Measurements from ENCODE around the gene LENG8. TPM values are rescaled to one million over a fixed set of nuclear protein-coding genes. Genes with fewer than 3 reads are reported as not detected.
"Not testable (repeated sequence)": the region's sequence is repeated elsewhere in the genome, so short reads cannot be mapped to it uniquely, and the experiment has no call there.

LENG8 gene
- total RNA-seq, 1 experiment from 2014 or later = 14.4 TPM

DNA sequence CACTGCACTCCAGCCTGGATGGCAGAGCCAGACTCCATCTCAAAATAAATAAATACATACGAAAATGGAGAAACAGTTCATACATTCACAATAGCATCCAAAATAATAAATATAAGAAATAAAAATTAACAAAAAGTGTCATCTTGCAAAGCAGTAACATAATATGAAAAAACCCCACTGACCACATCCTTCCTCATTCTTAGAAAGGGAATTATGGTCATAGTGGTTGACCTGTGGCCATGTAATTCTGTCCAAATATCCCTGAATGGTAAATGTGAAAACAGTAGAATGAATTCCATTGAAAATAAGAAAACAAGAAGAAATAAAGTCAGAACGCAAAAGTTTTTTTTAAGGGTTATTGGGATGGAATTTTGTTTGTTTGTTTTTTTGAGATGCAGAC lies 31.1 kb downstream of the LENG8 start:
- DNase-seq (ENCODE audit: low read depth in 1 of 2, low spot score in 2 of 2) = no peak
- no peaks in the 10 kb centered on the region; the same call in 1 of the 2 replicates for H3K27me3 ChIP-seq (replicated peaks)
- H3K9me3 ChIP-seq (replicated peaks) = no peaks in the 10 kb centered on the region
- H3K4me1 ChIP-seq (replicated peaks) = no peaks in the 10 kb centered on the region
- no peak overlapping the region for H3K4me3 ChIP-seq
- no peak overlapping the region for H3K27ac ChIP-seq
- H3K36me3 ChIP-seq = no peaks in the 10 kb centered on the region

DNA sequence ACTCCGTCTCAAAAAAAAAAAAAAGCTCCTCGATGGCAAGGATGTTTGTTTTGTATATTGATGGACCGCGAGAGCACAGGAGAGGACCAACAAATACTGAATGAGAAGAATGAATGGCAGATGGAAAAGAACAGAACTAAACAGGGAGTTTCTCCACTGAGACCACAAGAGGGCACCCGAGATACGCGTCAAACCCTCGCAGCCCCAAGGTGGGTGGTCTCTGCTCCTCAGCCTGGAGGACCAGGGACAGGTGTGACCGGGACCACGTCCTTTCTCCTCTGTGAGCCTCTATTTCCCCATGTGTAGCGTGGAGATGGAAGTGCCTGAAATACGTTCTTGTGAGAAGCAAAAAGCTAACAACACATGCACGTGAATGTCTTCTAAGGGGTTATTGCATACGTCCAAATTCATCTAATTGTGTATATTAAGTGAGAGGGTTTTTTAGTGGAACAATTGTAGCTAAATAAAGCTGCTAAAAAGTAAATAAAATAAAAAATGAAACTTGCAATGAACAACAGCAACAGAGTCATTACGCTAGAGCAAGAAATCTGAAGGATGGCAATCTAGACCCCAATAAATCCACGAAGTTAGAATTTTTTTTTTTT lies 32.4 kb downstream of the LENG8 start:
- Histone ChIP-seq H3K4me1 (replicated peaks) (no peaks in the 10 kb centered on the region), H3K4me3 (no peak overlapping the region), H3K27ac (no peak overlapping the region), H3K9me3 (replicated peaks) (no peaks in the 10 kb centered on the region), H3K27me3 (replicated peaks) (no peaks in the 10 kb centered on the region; the same call in 1 of the 2 replicates), H3K36me3 (no peaks in the 10 kb centered on the region)
- peak in 1 of 2 experiments; percentile 32 for DNase-seq (ENCODE audit: low read depth in 1 of 2, low spot score in 2 of 2)

DNA sequence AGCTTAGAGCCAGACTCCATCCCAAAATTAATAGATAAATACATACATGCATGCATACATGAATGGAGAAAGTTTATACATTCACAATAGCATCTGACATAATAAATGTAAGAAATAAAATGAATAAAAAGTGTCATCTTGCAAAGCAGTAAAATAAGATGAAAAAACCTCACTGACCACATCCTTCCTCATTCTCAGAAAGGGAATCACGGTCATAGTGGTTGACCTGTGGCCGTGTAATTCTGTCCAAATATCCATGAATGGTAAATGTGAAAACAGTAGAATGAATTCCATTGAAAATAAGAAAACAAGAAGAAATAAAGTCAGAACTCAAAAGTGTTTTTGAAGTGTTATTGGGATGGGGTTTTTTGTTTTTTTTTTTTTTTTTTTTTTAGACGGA lies 33.9 kb downstream of the LENG8 start:
- no peak for DNase-seq (ENCODE audit: low read depth in 1 of 2, low spot score in 2 of 2)
- Histone ChIP-seq H3K9me3 (replicated peaks) (no peaks in the 10 kb centered on the region), H3K4me3 (no peak overlapping the region), H3K27ac (no peak overlapping the region), H3K36me3 (no peaks in the 10 kb centered on the region), H3K4me1 (replicated peaks) (no peaks in the 10 kb centered on the region), H3K27me3 (replicated peaks) (no peaks in the 10 kb centered on the region; the same call in 1 of the 2 replicates)

DNA sequence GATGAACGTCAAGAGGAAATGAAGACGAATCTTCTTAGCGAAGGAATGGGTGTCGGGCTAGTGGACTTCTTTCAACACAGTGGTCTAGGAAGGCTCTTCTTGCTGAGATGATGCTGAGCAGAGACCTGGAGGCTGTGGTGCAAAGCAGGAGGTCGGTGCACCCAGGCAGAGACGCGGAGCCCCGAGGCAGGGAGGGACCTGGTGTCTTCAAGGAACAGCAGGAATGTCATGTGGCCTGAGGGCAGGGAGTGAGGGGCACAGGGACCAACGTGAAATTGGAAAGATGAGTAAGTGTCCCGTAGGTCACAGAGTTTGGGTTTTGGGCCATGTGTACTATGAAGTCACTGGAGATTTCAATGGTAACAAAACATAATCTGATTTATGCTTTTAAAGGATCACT lies 35.5 kb downstream of the LENG8 start:
- H3K9me3 ChIP-seq (replicated peaks) = no peaks in the 10 kb centered on the region
- H3K4me1 ChIP-seq (replicated peaks) = no peaks in the 10 kb centered on the region
- H3K27ac ChIP-seq = no peak overlapping the region
- no peak overlapping the region for H3K4me3 ChIP-seq
- H3K27me3 ChIP-seq (replicated peaks) = peaks cover 5% of the 10 kb centered on the region; the same call in 1 of the 2 replicates
- DNase-seq (ENCODE audit: low read depth in 1 of 2, low spot score in 2 of 2) = no peak
- no peaks in the 10 kb centered on the region for H3K36me3 ChIP-seq

DNA sequence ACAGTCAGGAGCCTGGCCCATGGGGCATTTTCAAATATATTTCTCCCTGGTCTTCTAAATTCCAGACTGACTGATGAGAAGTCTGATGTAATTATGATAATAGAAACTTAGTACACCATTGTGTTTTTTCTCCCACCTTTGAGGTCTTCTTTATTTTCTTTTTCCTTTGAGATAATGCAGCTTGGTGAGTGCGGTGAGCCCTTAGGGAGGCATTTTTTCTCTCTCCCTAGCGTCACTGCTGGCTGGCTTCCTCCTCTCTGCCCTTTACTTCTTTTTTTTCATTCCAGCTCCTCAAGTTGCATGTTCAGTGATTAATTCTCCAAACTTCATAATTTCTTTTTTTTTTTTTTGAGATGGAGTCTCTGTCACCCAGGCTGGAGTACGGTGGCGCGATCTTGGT lies 36.9 kb downstream of the LENG8 start:
- peaks cover 5% of the 10 kb centered on the region; the same call in 1 of the 2 replicates for H3K27me3 ChIP-seq (replicated peaks)
- no peak for DNase-seq (ENCODE audit: low read depth in 1 of 2, low spot score in 2 of 2)
- no peaks in the 10 kb centered on the region for H3K4me1 ChIP-seq (replicated peaks)
- no peak overlapping the region for H3K27ac ChIP-seq
- no peak overlapping the region for H3K4me3 ChIP-seq
- H3K36me3 ChIP-seq = no peaks in the 10 kb centered on the region
- no peaks in the 10 kb centered on the region for H3K9me3 ChIP-seq (replicated peaks)

GRCh38 chr19:54489341-54489740 lies 40.3 kb downstream of the LENG8 start:
- no peak overlapping the region for H3K4me3 ChIP-seq
- H3K27me3 ChIP-seq (replicated peaks) = 0 out of 2 replicates have a peak, but pooled peaks cover 5% of the 10 kb centered on the region
- no peaks in the 10 kb centered on the region for H3K9me3 ChIP-seq (replicated peaks)
- H3K4me1 ChIP-seq (replicated peaks) = no peaks in the 10 kb centered on the region
- H3K36me3 ChIP-seq = no peaks in the 10 kb centered on the region
- DNase-seq (ENCODE audit: low read depth in 1 of 2, low spot score in 2 of 2) = no peak
- H3K27ac ChIP-seq = no peak overlapping the region

DNA sequence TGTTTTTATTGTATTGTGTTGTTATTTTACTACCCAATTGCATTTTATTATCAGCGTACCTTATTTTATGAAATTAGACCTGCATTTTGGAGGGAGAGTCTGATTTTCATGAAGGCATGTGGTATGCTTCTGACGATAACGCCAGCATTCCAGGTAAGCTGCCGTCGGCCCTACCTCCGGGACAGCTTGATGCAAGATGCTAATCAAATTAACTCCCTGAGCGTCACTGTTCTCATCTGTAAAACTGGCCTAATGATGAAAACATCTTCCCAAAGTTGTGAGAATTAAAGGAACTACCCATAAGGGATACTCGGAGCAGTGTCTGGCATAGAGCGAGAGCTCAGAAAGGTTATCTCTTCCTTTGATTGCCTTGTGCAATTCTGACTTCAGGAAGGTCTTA lies 40.8 kb downstream of the LENG8 start:
- Histone ChIP-seq H3K4me3 (no peak overlapping the region), H3K36me3 (no peaks in the 10 kb centered on the region), H3K27ac (no peak overlapping the region), H3K4me1 (replicated peaks) (no peaks in the 10 kb centered on the region), H3K9me3 (replicated peaks) (no peaks in the 10 kb centered on the region), H3K27me3 (replicated peaks) (0 out of 2 replicates have a peak, but pooled peaks cover 5% of the 10 kb centered on the region)
- no peak for DNase-seq (ENCODE audit: low read depth in 1 of 2, low spot score in 2 of 2)

DNA sequence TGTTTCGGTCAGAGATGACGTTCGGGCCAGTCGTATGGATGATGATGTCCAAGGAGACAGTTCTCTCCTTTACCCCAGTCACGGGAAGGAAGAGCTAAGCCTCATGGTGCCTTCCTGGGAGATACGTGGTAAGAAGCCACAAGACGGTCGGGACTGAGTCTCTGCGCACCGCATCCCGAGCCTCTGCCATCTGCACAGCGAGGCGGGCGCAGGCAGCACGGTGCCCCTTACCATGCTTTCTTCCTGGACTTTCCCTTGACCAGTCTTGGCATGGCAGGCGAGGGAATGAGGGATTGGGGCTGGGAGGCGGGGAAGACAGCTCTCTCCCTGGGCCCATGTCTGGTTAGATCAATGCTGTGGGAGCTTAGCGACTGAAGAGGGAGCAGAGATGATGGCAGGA lies 43.6 kb downstream of the LENG8 start:
- Histone ChIP-seq H3K27me3 (replicated peaks) (0 out of 2 replicates have a peak, but pooled peaks cover 14% of the 10 kb centered on the region), H3K9me3 (replicated peaks) (no peaks in the 10 kb centered on the region), H3K4me3 (no peak overlapping the region), H3K36me3 (no peaks in the 10 kb centered on the region), H3K27ac (no peak overlapping the region), H3K4me1 (replicated peaks) (no peaks in the 10 kb centered on the region)
- DNase-seq (ENCODE audit: low read depth in 1 of 2, low spot score in 2 of 2) = no peak

DNA sequence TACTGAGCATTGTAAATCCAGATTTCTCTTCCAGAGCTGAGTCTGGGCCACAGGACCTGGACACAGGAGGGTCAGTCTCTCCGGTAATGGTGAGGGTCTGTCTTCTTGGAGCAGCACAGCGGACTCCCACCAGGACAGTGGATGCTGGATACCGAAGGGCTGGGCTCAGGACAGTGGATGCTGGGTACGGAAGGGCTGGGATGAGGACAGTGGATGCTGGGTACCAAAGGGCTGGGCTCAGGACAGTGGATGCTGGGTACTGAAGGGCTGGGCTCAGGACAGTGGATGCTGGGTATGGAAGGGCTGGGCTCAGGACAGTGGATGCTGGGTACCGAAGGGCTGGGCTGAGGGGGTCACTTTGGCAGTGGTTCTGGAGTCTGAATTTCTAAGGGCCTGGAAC lies 44.1 kb downstream of the LENG8 start:
- not testable (repeated sequence) for H3K9me3 ChIP-seq (replicated peaks); H3K4me3 ChIP-seq; H3K4me1 ChIP-seq (replicated peaks); H3K36me3 ChIP-seq; H3K27ac ChIP-seq; DNase-seq (ENCODE audit: low read depth in 1 of 2, low spot score in 2 of 2)
- 0 out of 2 replicates have a peak, but pooled peaks cover 14% of the 10 kb centered on the region for H3K27me3 ChIP-seq (replicated peaks)

DNA sequence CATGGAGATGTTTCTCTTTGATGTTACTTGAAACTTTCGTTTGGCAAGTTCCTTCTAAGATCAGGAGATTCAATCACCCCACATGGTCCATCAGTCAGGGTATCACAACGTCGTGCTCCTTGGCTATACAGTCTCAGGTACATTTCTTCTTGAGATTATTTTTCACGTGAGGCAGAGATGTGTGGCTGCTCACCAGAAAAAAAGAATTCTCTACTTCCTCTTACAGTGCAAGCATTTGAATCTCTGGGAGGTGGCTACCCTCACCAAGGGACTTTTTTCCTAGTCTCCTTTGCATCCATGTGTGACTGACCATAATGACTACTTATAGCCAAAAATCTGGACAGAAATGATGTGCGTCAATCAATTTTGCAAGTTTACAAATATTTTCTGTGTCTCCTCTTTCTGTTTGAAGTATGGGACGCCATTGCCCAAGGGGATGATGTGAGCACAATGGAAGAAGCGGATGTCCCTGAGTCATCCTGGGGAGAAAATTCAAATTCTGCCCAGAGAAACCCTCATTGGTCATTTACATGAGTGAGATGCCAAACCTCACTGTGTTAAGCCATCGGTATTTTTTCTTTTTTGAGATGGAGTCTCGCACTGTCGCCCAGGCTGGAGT lies 45.1 kb downstream of the LENG8 start:
- Histone ChIP-seq H3K27ac (no peak overlapping the region), H3K4me1 (replicated peaks) (no peaks in the 10 kb centered on the region), H3K9me3 (replicated peaks) (no peaks in the 10 kb centered on the region), H3K27me3 (replicated peaks) (peaks cover 13% of the 10 kb centered on the region; the same call in 1 of the 2 replicates), H3K4me3 (no peak overlapping the region), H3K36me3 (no peaks in the 10 kb centered on the region)
- no peak for DNase-seq (ENCODE audit: low read depth in 1 of 2, low spot score in 2 of 2)

- H3K9me3 ChIP-seq (replicated peaks); H3K4me3 ChIP-seq; H3K36me3 ChIP-seq; H3K27ac ChIP-seq; H3K4me1 ChIP-seq (replicated peaks); DNase-seq (ENCODE audit: low read depth in 1 of 2, low spot score in 2 of 2): not testable (repeated sequence)
- peaks cover 15% of the 10 kb centered on the region; the same call in 1 of the 2 replicates for H3K27me3 ChIP-seq (replicated peaks)
Observed at GRCh38 chr19:54495284-54495683, 46.3 kb downstream of the LENG8 start.

DNA sequence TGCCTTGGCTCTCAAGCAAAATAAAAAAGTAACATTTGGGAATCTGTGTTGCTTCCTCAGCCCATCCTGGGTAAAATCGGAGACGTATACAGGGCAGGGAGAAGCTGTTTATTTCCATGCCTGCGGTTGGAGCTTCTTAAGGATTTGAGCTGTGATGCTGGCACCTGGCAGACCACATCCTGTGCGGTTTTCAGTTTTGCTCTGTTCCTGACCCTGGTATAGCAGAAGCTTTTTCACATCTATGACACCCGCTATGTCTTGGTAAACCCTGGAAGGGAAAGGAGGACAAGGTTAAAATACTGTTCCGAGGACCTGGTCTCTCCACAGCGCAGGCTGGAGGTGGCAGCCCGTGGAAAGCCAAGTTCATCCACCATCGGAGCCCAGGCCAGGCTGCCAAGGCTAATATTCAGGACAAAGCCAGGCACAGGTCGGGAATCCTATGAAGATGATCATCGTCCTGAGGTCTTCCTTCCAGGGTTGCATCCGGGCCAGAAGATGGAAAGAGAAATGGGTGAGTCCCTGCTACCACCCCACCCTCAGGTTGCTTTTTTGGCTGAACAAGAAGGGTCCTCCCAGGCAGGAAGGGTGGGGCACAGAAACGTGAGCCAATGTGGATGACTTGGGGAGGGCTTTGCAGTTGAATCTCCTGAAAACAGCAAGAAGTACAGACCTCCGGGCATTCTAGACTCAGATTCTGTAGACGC lies 48.9 kb downstream of the LENG8 start:
- H3K27me3 ChIP-seq (replicated peaks) = peaks cover 20% of the 10 kb centered on the region; the same call in 1 of the 2 replicates
- H3K36me3 ChIP-seq; H3K9me3 ChIP-seq (replicated peaks); H3K27ac ChIP-seq; H3K4me1 ChIP-seq (replicated peaks); DNase-seq (ENCODE audit: low read depth in 1 of 2, low spot score in 2 of 2); H3K4me3 ChIP-seq: not testable (repeated sequence)

DNA sequence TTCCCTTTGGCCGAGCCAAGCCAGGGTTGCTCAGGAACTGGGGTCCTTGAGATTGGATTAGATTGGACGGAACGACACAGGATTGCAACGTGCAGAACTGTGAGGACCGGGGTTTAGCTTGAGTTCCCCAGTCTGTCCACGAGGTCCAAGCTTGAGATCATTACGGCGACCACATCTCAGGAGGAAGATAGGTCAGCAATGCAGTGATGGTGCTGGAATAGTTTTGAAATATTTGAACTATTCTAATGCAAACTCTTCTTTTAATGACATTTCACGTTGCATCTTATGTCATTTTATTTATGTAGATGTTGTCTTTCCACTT lies 49.4 kb downstream of the LENG8 start:
- H3K36me3 ChIP-seq; H3K9me3 ChIP-seq (replicated peaks); H3K4me1 ChIP-seq (replicated peaks); H3K4me3 ChIP-seq; DNase-seq (ENCODE audit: low read depth in 1 of 2, low spot score in 2 of 2); H3K27ac ChIP-seq: not testable (repeated sequence)
- H3K27me3 ChIP-seq (replicated peaks) = peaks cover 20% of the 10 kb centered on the region; the same call in 1 of the 2 replicates

- Histone ChIP-seq H3K36me3 (no peaks in the 10 kb centered on the region), H3K9me3 (replicated peaks) (no peaks in the 10 kb centered on the region), H3K4me3 (no peak within 1 kb of the TSS), H3K27me3 (replicated peaks) (peaks cover 14% of the 10 kb centered on the region; the same call in 1 of the 2 replicates), H3K27ac (no peak within 1 kb of the TSS), H3K4me1 (replicated peaks) (no peaks in the 10 kb centered on the region)
- no peak for DNase-seq (ENCODE audit: low read depth in 1 of 2, low spot score in 2 of 2)
Observed at GRCh38 chr19:54502518-54503048, 53.6 kb downstream of the LENG8 start, which contains the start of gene LAIR2. LAIR2 (plus strand) TSS chr19:54502831; CDS start chr19:54502919, 88 bp downstream.
